Measurements from ENCODE around the gene DNAJC11.

Gene DNAJC11

DNA sequence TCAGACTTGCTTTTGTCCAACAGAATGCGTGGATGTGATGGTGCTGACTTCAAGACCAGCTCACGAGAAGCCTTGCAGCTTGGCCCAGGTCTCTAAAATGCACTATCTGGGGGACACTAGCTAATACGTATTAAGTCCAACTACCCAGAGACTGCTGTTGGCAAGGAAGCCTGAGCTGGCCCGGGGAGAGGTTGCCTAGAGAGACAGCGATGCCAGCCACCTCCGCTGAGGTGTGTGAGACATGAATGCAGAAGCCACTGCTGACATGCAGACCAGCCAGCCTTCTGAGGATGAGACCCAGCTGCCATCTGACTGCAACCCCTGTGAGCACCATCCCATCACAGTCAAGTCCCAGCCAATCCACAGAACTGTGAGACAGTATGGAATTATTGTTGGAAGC, 44.5 kb downstream of the DNAJC11 start:
- H3K27ac ChIP-seq (ENCODE audit: low read length): no peak overlapping the region
- H2AFZ ChIP-seq (ENCODE audit: low read depth, low read length): no peak overlapping the region
- no peak overlapping the region for H3K4me2 ChIP-seq (ENCODE audit: low read length)
- H3K27me3 ChIP-seq (ENCODE audit: low read depth, low read length): no peaks in the 10 kb centered on the region
- no peaks in the 10 kb centered on the region for H4K20me1 ChIP-seq (ENCODE audit: insufficient read depth, low read length)
- no peaks in the 10 kb centered on the region for H3K4me1 ChIP-seq (ENCODE audit: low read length)
- H3K36me3 ChIP-seq (replicated peaks; ENCODE audit: low read depth, low read length): peaks cover 7% of the 10 kb centered on the region
- H3K9ac ChIP-seq (ENCODE audit: low read length): no peak overlapping the region
- no peaks in the 10 kb centered on the region for H3K9me3 ChIP-seq (ENCODE audit: insufficient read depth, low read length)
- no peak overlapping the region for H3K4me3 ChIP-seq (ENCODE audit: low read length)
- TF ChIP-seq, protein P1, sequence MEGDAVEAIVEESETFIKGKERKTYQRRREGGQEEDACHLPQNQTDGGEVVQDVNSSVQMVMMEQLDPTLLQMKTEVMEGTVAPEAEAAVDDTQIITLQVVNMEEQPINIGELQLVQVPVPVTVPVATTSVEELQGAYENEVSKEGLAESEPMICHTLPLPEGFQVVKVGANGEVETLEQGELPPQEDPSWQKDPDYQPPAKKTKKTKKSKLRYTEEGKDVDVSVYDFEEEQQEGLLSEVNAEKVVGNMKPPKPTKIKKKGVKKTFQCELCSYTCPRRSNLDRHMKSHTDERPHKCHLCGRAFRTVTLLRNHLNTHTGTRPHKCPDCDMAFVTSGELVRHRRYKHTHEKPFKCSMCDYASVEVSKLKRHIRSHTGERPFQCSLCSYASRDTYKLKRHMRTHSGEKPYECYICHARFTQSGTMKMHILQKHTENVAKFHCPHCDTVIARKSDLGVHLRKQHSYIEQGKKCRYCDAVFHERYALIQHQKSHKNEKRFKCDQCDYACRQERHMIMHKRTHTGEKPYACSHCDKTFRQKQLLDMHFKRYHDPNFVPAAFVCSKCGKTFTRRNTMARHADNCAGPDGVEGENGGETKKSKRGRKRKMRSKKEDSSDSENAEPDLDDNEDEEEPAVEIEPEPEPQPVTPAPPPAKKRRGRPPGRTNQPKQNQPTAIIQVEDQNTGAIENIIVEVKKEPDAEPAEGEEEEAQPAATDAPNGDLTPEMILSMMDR (IDR thresholded peaks at IDR 0.05; ENCODE audit: low read depth, low read length): no peak
- no peak for TF ChIP-seq EZH2phosphoT487 (IDR thresholded peaks at IDR 0.05; ENCODE audit: low read depth)
- no peaks in the 10 kb centered on the region; the same call in 1 of the 2 replicates for H3K79me2 ChIP-seq (ENCODE audit: low read length)

DNA sequence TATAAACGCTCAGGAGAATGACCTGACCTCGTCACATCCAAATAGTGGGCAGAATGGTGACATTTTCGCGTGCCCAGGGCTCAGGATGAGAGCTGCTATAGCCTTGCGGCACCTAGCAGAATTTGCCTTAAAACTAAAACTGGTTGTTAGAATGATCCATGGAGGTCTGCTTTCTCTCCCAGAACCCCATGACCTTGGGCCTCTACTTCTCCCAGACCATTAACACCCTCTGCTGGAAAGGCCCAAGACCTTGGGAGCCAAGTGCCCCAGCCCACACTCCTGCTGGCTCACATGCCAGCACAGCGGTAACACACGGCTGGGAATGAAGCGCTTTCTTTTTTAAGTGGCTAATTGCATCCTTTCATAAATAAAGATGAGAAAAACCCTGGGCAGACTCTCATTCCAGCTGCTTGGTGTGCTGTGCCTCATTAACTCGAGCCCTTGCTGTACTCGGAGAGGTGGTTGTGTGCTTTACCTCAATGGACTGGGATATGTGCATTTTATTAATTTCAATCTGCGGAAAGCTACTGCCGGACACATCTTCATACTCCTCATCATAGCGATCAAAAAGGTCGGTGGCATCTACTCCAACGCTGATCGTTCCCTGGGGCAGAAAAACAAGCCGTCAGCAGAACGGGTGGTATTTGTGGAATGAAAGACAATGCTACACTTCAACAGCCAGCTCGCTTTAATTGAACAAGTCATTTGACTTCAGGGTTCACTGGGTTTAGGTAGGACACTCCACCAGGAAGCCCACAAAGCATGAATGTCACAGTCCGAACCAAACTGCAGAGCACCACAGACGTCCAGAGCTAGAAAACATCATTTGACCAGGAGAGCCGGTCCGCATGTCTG, 48.0 kb downstream of the DNAJC11 start:
- Histone ChIP-seq H3K79me2 (ENCODE audit: low read length) (no peaks in the 10 kb centered on the region), H3K9ac (ENCODE audit: low read length) (no peak overlapping the region), H4K20me1 (ENCODE audit: insufficient read depth, low read length) (no peaks in the 10 kb centered on the region), H3K4me2 (ENCODE audit: low read length) (no peak overlapping the region), H3K36me3 (replicated peaks; ENCODE audit: low read depth, low read length) (peaks cover 7% of the 10 kb centered on the region), H3K27ac (ENCODE audit: low read length) (no peak overlapping the region), H3K27me3 (ENCODE audit: low read depth, low read length) (no peaks in the 10 kb centered on the region), H3K9me3 (ENCODE audit: insufficient read depth, low read length) (no peaks in the 10 kb centered on the region), H3K4me1 (ENCODE audit: low read length) (no peaks in the 10 kb centered on the region), H3K4me3 (ENCODE audit: low read length) (no peak overlapping the region), H2AFZ (ENCODE audit: low read depth, low read length) (no peak overlapping the region)
- TF ChIP-seq, protein P1 (IDR thresholded peaks at IDR 0.05; ENCODE audit: low read depth, low read length): no peak
- TF ChIP-seq EZH2phosphoT487 (IDR thresholded peaks at IDR 0.05; ENCODE audit: low read depth): no peak

DNA sequence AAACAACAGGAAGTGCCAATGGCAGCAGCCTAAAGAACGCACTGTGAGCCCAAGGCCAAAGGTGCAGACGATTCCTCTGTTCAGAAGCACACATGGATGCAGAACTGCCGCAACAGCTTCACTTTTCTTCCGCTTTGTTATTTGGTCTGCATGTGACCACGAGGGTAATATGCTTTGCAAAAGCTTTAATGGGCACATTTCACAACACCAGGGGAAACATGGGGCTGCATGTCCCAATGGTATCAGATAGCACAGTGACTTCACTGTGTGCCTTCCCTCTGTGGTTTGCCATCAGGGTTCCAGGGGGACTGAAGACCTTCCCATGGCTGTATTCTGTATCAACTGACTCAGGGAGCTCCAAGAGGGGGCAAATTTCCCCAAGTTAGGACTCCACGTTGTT, 48.6 kb downstream of the DNAJC11 start:
- Histone ChIP-seq H3K27me3 (ENCODE audit: low read depth, low read length) (no peaks in the 10 kb centered on the region), H3K36me3 (replicated peaks; ENCODE audit: low read depth, low read length) (peaks cover 7% of the 10 kb centered on the region), H3K4me3 (ENCODE audit: low read length) (no peak overlapping the region), H3K9me3 (ENCODE audit: insufficient read depth, low read length) (no peaks in the 10 kb centered on the region), H3K4me2 (ENCODE audit: low read length) (no peak overlapping the region), H2AFZ (ENCODE audit: low read depth, low read length) (no peak overlapping the region), H3K4me1 (ENCODE audit: low read length) (no peaks in the 10 kb centered on the region), H3K79me2 (ENCODE audit: low read length) (no peaks in the 10 kb centered on the region), H3K9ac (ENCODE audit: low read length) (no peak overlapping the region), H3K27ac (ENCODE audit: low read length) (no peak overlapping the region), H4K20me1 (ENCODE audit: insufficient read depth, low read length) (no peaks in the 10 kb centered on the region)
- TF ChIP-seq EZH2phosphoT487 (IDR thresholded peaks at IDR 0.05; ENCODE audit: low read depth): no peak
- TF ChIP-seq, protein P1 (IDR thresholded peaks at IDR 0.05; ENCODE audit: low read depth, low read length): no peak

DNA sequence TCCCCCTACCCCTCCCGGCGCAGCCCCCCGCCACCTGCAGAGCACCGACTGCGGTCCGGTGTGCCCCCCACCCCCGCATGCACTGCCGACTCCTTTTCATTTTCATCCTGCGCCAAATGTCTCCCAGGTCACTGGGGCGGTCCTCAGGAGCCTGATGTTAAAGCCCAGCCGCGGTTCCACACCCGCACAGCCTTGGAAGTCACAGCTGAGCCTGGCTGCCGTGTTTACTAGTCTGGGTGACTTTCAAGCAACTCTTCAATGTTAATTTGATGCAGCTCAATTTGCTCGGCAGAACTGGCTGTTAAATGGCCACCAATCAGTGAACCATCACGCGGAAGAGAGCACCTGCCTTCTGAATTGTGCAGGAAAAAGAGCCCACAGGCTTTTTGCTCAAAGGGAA, 49.7 kb downstream of the DNAJC11 start:
- no peak overlapping the region for H3K4me2 ChIP-seq (ENCODE audit: low read length)
- no peak overlapping the region for H3K9ac ChIP-seq (ENCODE audit: low read length)
- no peaks in the 10 kb centered on the region for H3K9me3 ChIP-seq (ENCODE audit: insufficient read depth, low read length)
- H3K79me2 ChIP-seq (ENCODE audit: low read length): no peaks in the 10 kb centered on the region
- no peak overlapping the region for H3K27ac ChIP-seq (ENCODE audit: low read length)
- no peak overlapping the region for H2AFZ ChIP-seq (ENCODE audit: low read depth, low read length)
- H3K4me3 ChIP-seq (ENCODE audit: low read length): no peak overlapping the region
- no peaks in the 10 kb centered on the region for H3K27me3 ChIP-seq (ENCODE audit: low read depth, low read length)
- H3K36me3 ChIP-seq (replicated peaks; ENCODE audit: low read depth, low read length): peaks cover 7% of the 10 kb centered on the region
- no peaks in the 10 kb centered on the region for H4K20me1 ChIP-seq (ENCODE audit: insufficient read depth, low read length)
- TF ChIP-seq EZH2phosphoT487 (IDR thresholded peaks at IDR 0.05; ENCODE audit: low read depth): no peak
- TF ChIP-seq, protein P1 (IDR thresholded peaks at IDR 0.05; ENCODE audit: low read depth, low read length): no peak
- H3K4me1 ChIP-seq (ENCODE audit: low read length): no peaks in the 10 kb centered on the region
